Measurements from ENCODE around the gene ATP1A2.
"Not testable (repeated sequence)": the region's sequence is repeated elsewhere in the genome, so short reads cannot be mapped to it uniquely, and the experiment has no call there.

The ATP1A2 gene

DNA sequence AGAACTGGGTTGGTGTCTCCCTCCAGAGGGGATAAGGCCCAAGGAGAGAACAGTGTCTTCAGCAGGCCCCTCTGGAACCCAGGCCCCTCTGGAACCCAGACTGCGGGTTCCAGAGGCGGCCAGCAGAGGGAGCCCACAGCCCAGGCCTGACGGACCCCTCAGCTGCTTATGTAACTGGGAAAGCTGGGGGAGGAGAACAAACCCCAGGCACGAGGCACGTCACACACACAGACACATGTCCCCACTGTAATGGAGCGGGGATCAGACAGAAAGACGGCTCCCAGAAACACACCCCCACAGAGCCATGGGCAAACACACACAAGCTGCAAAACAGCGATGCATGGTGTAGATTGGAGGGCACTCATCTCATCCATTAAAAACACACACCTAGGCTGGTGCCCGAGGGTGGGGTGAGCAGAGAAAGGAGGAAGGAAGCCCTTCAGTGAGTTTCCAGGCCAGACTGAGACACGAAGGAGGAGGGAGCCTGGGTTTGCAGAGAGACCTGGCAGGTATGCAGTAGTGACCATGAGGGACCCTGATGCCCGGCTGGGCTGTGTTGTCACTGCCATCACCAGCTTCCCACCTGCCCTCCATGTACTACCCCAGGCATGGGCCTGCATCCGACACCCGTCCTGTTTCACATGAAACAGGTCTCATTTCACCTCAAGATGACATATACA is 14.4 kb upstream of the ATP1A2 start:
- DNase-seq (ENCODE audit: low read depth in 2 of 2) = peak; percentile 32 to 53

DNA sequence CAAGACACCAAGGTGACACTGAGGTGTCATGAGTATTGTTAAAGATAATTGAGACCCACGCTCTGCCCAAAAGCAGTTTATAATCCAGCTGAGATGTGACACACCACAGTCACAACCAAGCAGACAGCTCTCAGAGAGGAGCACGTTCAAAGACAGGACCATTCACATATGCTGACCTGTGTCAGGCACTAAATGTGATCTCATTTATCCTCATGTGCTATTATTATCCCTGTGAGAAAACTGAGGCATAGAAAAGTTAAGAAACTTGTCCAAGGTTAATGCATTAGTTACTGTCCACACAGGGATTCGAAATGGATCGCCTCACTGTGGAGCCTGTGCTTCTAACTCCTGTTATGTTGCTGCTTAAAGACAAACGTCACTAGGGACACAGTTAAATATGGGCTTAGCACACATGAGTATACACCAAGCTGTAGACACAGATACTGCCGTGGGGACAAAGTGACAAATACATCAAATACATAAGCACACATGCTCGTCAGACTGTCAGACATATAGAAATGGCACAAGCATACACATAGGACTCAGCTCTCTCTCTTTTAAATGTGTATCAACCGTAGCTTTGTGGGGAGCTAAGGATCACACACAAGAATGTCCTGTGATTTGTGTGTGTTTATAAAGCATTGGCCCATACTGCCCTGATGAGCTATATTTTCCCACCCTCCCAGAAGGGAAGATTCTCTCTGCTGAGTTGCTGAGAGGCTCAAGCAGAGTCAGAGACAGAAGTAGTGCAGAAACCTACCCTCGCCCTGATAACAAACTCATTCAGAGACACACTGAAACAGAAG is 13.6 kb upstream of the ATP1A2 start:
- DNase-seq (ENCODE audit: low read depth in 2 of 2) = no peak

DNA sequence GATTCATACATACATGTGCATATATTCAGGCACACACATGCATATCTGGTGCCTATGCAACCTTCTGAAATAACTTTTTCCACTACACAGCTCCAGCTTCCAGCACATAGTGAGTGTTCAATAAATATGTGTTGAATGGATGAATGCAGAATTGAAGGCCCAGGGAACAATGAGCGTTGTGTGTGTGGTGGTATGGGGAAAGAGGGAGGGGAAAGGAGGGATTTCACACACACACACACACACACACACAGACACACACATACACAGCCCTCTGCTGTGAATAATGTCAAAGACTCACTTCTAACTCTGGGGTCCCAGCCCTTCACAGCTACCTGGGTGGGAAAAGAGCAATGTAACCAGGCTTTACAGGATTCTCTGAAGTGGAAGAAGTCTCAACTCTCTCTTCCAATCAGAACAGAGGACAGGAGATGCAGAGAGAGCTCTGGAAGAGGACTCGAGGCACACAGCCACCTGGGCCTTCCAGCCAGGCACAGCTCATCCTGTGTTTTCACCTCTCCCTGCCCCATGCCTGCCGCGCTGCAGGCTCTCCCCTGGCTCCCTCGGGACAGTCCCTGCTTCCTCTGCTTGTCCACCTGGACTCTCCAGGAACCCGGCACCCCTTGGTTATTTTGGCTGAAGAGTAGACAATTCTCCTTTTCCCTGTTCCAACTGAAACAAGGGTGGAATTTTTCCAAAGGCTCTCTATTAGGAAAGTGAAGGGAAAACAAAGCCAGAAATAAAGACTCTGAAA is 11.7 kb upstream of the ATP1A2 start:
- no peak for DNase-seq (ENCODE audit: low read depth in 2 of 2)

DNA sequence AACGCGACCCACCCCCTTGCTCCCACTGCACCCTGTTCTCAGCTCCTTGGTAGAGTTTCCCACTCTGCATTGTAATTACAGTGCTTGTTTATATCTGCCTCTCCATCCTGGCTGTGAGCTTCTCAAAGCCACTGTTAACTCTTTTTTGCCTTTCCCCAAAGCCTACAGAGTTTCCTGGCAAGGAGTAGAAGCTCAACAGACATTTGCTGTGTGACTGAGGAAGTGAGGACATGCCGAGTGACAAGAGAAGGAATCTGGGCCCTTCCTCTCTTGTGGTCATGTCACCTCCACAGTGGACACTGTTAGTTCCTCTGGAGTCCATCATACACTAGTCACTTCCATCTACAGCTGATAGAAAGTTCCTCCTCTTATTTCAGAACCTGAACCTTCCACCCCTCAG is 11.1 kb upstream of the ATP1A2 start:
- DNase-seq (ENCODE audit: low read depth in 2 of 2) = no peak

DNA sequence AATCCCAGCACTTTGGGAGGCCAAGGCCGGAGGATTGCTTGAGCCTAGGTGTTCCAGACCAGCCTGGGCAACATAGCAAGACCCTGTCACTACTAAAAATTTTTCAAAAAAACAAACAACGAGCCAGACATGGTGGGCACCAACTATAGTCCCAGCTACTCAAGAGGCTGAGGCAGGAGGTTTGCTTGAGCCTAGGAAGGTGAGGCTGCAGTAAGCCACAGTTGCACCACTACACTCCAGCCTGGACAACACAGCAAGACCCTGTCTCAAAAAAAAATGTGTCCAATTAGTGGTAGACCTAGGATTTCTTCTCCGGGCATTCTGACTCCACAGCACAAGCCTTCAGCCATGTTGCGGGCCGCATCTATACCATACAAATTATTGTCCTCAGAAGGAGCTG is 10.4 kb upstream of the ATP1A2 start:
- DNase-seq (ENCODE audit: low read depth in 2 of 2) = no peak

DNA sequence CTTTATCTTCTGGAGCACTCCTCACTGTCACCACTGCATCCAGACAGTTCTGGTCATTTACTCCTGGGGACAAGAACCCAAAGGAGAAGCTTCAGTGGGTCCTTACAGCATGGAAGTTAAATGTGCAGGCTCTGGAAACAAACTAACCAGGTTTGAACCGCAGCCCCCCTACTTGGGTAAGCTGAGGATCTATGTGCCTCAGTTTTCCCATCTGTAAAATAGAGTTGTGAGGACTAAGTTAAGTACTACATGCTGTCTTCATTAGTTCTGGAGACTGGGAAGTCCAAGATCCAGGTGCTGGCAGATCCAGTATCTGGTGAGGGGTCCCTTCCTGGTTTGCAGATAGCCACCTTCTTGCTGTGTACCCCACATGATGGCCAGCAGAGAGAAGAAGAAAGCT is 8.0 kb upstream of the ATP1A2 start:
- no peak for DNase-seq (ENCODE audit: low read depth in 2 of 2)

DNA sequence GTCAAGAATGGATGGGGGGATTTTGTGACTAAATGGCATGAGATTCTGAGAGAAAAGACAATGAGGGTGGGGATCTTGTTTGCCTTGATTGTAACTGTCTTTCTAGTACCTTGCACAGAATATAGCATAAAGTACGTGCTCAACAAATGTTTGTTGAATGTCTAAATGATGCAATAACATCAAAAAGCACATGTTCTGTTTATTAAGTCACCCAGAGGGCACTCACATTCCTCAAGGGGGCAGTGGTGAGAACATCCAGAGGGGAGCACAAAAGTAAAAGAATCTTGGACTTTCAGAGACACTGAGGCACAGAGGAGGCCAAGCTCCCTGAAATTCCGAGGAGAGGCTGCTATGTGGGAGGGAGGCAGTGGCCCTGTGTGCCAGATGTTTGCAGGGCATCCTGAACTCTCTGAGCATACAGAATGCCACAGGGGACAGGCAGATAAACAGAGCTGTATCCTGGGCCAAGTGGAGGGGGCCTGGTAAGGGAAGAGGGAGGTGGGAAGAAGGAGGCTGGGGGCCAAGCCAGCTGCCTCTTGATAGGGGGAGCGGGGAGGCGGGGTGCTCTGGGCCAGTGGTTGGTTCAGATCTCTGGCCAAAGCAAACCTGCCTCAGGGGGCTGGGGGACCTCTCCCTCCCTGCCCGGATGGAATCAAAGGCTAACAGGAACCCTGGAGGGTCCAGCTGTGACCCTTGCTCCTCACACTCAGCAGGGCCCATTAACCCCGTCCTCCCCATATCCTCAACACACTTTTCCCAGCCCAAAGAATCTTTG is 6.5 kb upstream of the ATP1A2 start:
- no peak for DNase-seq (ENCODE audit: low read depth in 2 of 2)

DNA sequence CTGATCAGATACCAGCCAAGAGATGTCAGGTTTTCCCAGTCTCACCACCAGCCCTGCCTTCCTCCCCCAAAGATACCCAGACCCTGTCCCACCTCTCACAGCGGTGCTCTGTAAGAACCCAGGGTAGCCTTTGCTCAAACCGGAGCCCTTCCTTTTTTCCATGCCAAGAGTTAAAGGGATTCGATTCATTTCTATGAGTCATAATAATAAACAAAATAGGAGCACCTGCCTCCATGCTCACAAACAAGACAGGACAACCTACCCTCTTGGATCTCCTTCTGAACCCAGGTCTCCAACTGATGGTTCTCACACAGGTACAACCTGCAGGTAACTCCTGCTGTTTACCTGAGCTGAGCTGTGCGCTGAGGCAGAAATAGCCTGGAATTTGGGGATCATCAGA is 5.9 kb upstream of the ATP1A2 start:
- DNase-seq (ENCODE audit: low read depth in 2 of 2) = no peak

DNA sequence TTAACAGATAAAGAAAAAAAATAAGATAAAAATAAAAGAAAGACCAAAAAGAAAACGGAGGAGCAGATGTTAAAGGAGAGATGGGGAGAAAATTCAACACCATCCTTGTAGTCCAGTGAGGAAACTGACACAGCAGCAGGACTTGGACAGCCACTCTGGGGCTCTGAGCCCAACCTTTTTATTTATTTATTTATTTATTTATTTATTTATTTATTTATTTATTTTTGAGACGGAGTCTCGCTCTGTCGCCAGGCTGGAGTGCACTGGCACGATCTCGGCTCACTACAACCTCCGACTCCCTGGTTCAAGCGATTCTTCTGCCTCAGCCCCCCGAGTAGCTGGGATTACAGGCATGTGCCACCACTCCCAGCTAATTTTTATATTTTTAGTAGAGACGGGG is 4.1 kb upstream of the ATP1A2 start:
- not testable (repeated sequence) for DNase-seq (ENCODE audit: low read depth in 2 of 2)

DNA sequence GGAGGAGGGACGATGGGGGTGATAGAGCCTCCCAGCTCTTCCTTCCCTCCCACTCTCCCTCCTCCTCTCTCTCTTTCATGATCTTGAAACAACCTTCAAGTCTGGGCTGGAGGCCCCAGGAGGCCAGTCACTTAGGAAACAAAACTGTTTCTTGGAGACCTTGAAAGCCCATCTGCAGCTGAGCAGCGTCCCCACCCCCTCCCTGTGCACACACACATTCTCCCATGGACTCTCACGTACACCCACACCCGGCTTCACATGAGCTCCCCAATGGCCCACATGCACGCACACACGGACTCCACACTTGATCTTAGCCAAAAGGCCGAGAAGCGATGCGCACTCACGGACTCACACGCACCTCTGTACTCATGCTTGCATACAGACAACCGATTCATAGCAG is 3.2 kb upstream of the ATP1A2 start:
- DNase-seq (ENCODE audit: low read depth in 2 of 2) = no peak

DNA sequence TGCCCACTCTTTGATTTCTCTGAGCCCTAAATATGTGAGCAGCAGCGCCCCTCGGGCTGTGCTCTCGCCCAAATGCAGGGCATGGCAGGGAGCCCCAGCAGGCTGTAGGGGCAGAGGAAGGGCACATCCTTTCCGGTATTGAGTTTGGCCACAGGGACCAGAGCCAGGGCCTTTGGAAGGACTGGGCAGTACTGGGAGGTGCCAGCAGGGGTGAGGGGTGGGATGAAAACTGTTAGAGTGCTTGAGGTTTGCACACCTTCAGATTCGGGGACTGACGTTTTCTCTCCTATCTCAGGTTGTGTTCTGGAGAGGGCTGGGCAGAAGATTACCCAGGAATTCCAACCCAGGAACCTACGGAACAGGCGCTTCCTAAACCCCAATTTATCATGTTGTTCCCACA is 2.2 kb upstream of the ATP1A2 start:
- no peak for DNase-seq (ENCODE audit: low read depth in 2 of 2)

DNA sequence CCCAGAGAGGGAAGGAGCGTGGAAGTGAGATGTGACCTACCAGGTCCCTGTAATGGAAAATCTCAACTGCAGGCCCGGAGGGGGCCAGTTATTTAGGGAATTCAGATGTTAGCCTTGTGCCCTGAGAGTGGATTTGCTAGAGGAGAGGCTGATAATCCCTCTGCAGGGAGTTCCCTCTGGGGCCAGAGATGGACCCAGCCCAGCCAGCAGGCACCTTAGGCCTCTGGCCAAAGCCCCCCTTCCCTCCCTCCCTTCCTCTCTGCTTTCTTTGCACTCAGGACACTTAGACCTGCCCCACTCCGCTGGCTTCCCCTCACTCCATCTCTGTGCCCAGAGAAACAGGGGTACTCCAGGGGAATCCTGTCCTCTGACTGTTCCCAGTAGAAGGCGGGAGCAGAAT is 1.5 kb upstream of the ATP1A2 start:
- no peak for DNase-seq (ENCODE audit: low read depth in 2 of 2)

DNA sequence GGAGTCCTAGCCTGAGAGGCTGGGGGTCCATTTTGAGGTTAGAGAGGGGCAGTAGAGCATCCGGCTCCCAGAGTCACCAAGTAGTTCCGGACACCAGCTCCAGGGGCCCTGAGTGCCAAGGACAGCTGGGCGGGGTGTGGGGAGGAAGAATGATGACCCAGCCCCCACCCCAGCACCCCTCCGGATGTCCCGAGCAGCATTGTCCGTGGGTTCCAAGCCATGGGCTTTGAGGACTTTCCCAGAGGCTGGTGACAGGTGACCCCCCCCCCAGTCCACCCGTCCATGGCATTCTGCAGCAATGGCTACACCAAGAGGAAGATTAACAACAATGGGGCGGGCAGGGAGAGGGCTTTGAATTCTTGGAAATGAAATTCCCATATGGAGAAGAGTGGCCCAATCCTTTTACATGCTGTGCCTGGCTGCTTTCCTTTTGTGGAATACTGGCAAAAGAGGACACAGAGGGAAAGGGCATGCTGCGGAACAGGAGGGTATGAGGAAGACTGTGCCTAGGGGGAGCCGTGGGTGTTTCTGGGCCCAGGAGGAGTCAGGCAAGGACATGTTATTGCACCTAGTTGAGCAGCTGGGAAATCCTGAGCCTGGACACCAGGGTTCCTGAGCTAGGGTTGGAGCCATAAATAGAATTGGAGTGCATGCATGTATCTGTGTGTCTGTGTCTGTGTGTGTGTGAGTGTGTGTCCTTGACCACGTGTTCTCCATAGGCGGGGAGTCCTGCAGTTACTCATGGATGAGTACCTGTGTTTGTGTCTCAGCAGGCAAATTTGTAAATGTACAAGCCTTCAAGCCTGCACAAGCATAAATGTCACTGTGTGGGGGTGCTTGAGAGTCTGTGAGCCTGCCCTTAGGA is 956 bp downstream of the ATP1A2 start:
- no peak for DNase-seq (ENCODE audit: low read depth in 2 of 2)

DNA sequence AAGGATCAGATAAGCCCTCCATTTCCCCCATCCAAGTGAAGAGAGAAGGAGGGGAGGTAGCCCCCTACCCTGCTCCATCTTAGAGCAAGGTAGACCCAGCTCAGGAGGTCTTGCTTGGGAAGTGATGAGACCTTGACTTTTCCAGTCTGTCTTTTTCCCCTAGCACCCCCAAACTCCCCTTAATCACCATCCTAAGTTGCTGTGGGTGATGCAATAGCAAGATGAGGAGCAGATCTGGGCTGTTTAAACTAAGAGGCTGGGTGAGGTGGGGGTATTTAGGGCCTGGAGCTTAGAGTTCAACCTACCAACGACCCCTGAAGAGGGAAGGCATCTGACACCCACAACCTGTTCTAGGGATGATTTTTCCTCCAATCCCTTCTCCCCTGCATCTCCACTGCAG is 1.7 kb downstream of the ATP1A2 start:
- no peak for DNase-seq (ENCODE audit: low read depth in 2 of 2)

DNA sequence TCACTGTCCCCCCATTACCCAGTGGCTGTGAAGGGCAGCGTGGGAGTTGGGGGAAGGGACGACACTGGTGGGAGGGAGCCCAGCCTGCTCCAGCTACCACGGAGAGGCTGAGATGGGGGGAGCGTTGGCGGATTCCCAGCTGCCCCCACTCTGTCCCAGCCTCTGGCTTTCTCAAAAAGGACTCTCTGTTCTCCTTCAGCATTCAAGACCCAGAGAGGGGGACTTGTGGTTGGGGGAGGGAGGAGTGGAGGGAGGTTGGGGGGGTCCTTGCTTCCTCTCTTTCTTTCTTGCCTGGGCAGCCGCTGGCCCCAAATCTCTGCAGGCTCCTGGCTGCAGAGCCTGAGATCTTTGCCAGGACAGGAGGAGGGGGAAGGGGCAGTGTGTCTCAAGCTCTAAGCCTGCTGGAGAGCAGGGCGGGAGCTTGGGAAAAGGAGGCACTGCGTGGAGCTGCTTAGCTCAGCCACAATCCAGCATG is 2.2 kb downstream of the ATP1A2 start:
- no peak for DNase-seq (ENCODE audit: low read depth in 2 of 2)

DNA sequence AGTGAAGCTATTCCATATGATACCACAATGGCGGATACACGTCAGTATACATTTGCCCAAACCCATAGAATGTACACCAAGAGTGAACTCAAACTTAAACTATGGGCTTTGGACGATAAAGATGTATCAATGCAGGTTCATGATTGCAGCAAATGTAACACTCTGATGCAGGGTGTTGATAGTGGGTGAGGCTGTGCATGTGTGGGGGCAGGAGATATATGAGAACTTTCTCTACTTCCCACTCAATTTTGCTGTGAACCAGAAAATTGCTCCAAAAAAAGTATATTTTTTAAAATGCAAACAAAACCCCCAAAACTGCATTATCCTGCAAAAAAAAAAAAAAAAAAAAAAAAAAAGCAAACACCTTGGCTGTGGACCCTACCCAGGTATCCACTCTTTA is 3.4 kb downstream of the ATP1A2 start:
- no peak for DNase-seq (ENCODE audit: low read depth in 2 of 2)

DNA sequence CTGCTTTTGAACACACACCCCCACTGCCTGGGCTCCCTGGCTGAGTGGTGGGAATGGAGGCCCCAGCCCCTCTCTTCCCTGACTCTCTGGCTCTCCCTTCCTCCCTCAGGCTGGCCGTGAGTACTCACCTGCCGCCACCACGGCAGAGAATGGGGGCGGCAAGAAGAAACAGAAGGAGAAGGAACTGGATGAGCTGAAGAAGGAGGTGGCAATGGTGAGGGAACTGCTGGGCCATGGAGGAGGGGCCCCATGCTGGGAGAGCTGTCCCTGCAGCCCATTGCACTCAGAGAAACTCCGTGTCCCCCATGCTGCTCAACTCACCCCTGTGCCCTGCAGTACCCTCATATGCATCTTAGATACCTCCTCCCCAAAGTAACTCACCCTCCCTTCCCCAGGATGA is 5.2 kb downstream of the ATP1A2 start:
- no peak for DNase-seq (ENCODE audit: low read depth in 2 of 2)

DNA sequence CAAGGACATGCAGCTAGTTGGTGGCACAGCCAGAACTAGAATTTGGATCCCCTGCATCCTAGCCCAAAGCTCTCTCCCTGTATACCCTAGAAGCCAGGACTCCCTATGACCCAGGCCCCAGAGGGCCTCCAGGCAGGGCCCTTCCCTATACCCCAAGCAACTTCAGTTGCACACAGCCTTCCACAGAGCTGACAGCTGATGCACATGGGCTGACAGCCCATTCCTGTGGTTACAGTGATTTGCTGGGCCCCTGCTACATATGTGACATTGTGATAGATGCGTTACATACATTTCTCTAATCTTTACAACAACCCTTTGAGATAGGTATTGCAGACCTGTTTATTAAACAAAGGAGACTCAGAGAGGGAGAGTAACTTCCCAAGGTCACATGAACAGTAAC is 5.8 kb downstream of the ATP1A2 start:
- no peak for DNase-seq (ENCODE audit: low read depth in 2 of 2)

DNA sequence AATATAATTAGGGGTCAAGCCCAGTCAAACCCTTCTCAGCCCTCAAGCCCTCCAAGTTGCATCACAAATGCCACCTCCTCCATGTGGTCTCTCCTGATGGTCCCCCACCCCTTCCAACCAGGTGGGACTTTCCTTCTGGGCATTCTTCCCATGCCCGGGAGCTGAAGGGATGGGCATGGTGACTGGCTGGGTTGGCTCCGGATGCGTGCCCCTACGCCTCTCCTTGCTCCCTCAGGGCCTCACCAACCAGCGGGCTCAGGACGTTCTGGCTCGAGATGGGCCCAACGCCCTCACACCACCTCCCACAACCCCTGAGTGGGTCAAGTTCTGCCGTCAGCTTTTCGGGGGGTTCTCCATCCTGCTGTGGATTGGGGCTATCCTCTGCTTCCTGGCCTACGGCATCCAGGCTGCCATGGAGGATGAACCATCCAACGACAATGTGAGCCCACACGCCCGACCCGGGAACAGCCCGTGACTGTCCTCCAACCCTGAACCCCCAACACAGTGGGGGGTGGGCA is 7.5 kb downstream of the ATP1A2 start:
- no peak for DNase-seq (ENCODE audit: low read depth in 2 of 2)

DNA sequence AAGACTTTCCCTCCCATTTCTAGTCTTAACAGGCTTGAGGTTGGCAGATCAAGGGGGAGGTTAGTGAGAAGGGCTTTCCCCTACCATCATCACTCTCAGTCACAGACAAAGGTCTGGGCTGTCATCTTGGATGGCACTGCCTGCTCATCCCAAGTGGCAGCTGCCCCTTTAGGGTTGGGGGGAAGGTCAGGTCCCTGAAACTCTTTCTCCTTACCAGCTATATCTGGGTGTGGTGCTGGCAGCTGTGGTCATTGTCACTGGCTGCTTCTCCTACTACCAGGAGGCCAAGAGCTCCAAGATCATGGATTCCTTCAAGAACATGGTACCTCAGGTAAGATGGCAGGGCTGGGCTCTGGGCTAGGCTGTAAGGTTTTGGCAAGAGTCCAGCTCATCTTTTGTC is 8.2 kb downstream of the ATP1A2 start:
- no peak for DNase-seq (ENCODE audit: low read depth in 2 of 2)

Measured in stimulated activated CD8-positive, alpha-beta memory T cell treated with anti-CD3 and anti-CD28 coated beads, Interleukin-7, amount 100 ng/mL, for 1 hour (primary cell).